ENCODE results near the gene PLEKHG1.

The PLEKHG1 gene

GRCh38 chr6:150622476-150622875, 22.8 kb downstream of the PLEKHG1 start:
- H3K36me3 Mint-ChIP-seq = no peaks in the 10 kb centered on the region
- H3K4me1 Mint-ChIP-seq (ENCODE audit: low read depth) = no peaks in the 10 kb centered on the region
- H3K9me3 Mint-ChIP-seq (ENCODE audit: low read depth) = no peaks in the 10 kb centered on the region
- peaks cover 17% of the 10 kb centered on the region for H3K27me3 Mint-ChIP-seq
- H3K27ac Mint-ChIP-seq = no peak overlapping the region
- no peak overlapping the region for H3K4me3 Mint-ChIP-seq

- Mint-ChIP-seq H3K27ac (no peak overlapping the region), H3K9me3 (ENCODE audit: low read depth) (no peaks in the 10 kb centered on the region), H3K27me3 (peaks cover 17% of the 10 kb centered on the region), H3K4me3 (no peak overlapping the region), H3K36me3 (no peaks in the 10 kb centered on the region), H3K4me1 (ENCODE audit: low read depth) (no peaks in the 10 kb centered on the region)
These were observed 23.5 kb downstream of the PLEKHG1 start for GRCh38 chr6:150622941-150623874.

GRCh38 chr6:150624191-150624590, 24.5 kb downstream of the PLEKHG1 start:
- no peaks in the 10 kb centered on the region for H3K36me3 Mint-ChIP-seq
- no peak overlapping the region for H3K27ac Mint-ChIP-seq
- H3K27me3 Mint-ChIP-seq = peaks cover 21% of the 10 kb centered on the region
- H3K4me3 Mint-ChIP-seq = no peak overlapping the region
- no peaks in the 10 kb centered on the region for H3K9me3 Mint-ChIP-seq (ENCODE audit: low read depth)
- H3K4me1 Mint-ChIP-seq (ENCODE audit: low read depth) = no peaks in the 10 kb centered on the region

GRCh38 chr6:150625927-150626326, 26.2 kb downstream of the PLEKHG1 start:
- Mint-ChIP-seq H3K27me3 (peaks cover 18% of the 10 kb centered on the region), H3K4me3 (no peak overlapping the region), H3K9me3 (ENCODE audit: low read depth) (no peaks in the 10 kb centered on the region), H3K36me3 (no peaks in the 10 kb centered on the region), H3K27ac (no peak overlapping the region), H3K4me1 (ENCODE audit: low read depth) (no peaks in the 10 kb centered on the region)

GRCh38 chr6:150627154-150627553, 27.5 kb downstream of the PLEKHG1 start:
- Mint-ChIP-seq H3K4me1 (ENCODE audit: low read depth) (peaks cover 7% of the 10 kb centered on the region), H3K4me3 (no peak overlapping the region), H3K27ac (no peak overlapping the region)

GRCh38 chr6:150627585-150628025, 27.9 kb downstream of the PLEKHG1 start:
- peaks cover 16% of the 10 kb centered on the region for H3K27me3 Mint-ChIP-seq
- H3K27ac Mint-ChIP-seq = no peak overlapping the region
- no peaks in the 10 kb centered on the region for H3K9me3 Mint-ChIP-seq (ENCODE audit: low read depth)
- no peak overlapping the region for H3K4me3 Mint-ChIP-seq
- peaks cover 12% of the 10 kb centered on the region for H3K4me1 Mint-ChIP-seq (ENCODE audit: low read depth)
- no peaks in the 10 kb centered on the region for H3K36me3 Mint-ChIP-seq

More at GRCh38 chr6:150627154-150627553, 27.5 kb downstream of the PLEKHG1 start:
- H3K9me3 Mint-ChIP-seq (ENCODE audit: low read depth) = no peaks in the 10 kb centered on the region
- H3K27me3 Mint-ChIP-seq = peaks cover 16% of the 10 kb centered on the region
- H3K36me3 Mint-ChIP-seq = no peaks in the 10 kb centered on the region

- no peak overlapping the region for H3K27ac Mint-ChIP-seq
These were observed 29.2 kb downstream of the PLEKHG1 start for GRCh38 chr6:150628908-150629307.

GRCh38 chr6:150631283-150631983, 31.7 kb downstream of the PLEKHG1 start:
- Mint-ChIP-seq H3K36me3 (no peaks in the 10 kb centered on the region), H3K4me3 (no peak overlapping the region), H3K9me3 (ENCODE audit: low read depth) (no peaks in the 10 kb centered on the region), H3K27ac (no peak overlapping the region), H3K27me3 (peaks cover 11% of the 10 kb centered on the region), H3K4me1 (ENCODE audit: low read depth) (peaks cover 19% of the 10 kb centered on the region)

More at GRCh38 chr6:150628908-150629307, 29.2 kb downstream of the PLEKHG1 start:
- H3K4me1 Mint-ChIP-seq (ENCODE audit: low read depth) = peaks cover 19% of the 10 kb centered on the region
- H3K4me3 Mint-ChIP-seq = no peak overlapping the region
- no peaks in the 10 kb centered on the region for H3K36me3 Mint-ChIP-seq
- H3K27me3 Mint-ChIP-seq = peaks cover 16% of the 10 kb centered on the region
- H3K9me3 Mint-ChIP-seq (ENCODE audit: low read depth) = no peaks in the 10 kb centered on the region

GRCh38 chr6:150631984-150632642, 32.4 kb downstream of the PLEKHG1 start:
- peak overlapping the region; percentile 18 for H3K27ac Mint-ChIP-seq
- H3K4me1 Mint-ChIP-seq (ENCODE audit: low read depth) = peaks cover 19% of the 10 kb centered on the region

GRCh38 chr6:150632785-150633485, 33.2 kb downstream of the PLEKHG1 start:
- peak overlapping the region; percentile 81 for H3K27ac Mint-ChIP-seq
- peaks cover 19% of the 10 kb centered on the region for H3K4me1 Mint-ChIP-seq (ENCODE audit: low read depth)
- no peaks in the 10 kb centered on the region for H3K9me3 Mint-ChIP-seq (ENCODE audit: low read depth)
- peaks cover 9% of the 10 kb centered on the region for H3K27me3 Mint-ChIP-seq
- H3K4me3 Mint-ChIP-seq = peak overlapping the region; percentile 53
- no peaks in the 10 kb centered on the region for H3K36me3 Mint-ChIP-seq

More at GRCh38 chr6:150631984-150632642, 32.4 kb downstream of the PLEKHG1 start:
- Mint-ChIP-seq H3K27me3 (peaks cover 9% of the 10 kb centered on the region), H3K36me3 (no peaks in the 10 kb centered on the region), H3K9me3 (ENCODE audit: low read depth) (no peaks in the 10 kb centered on the region), H3K4me3 (no peak overlapping the region)

DNA sequence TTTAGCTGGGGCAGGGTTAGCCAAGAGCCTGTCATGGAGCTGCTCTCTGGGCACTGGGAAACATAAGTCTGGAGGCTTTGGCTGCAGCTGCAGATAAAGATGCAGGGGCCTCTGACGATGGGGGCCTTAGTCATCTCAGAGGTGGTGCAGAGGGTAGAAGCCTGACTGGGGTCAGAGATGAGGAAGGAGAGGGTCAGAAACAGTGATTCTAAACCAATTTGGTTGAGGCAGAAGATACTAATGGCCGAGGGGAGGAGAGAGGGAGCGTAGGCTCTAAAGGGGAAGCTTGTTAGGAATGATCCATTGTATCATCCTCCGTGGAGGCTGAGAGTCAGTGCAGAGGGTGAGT, 33.8 kb downstream of the PLEKHG1 start:
- peaks cover 9% of the 10 kb centered on the region for H3K27me3 Mint-ChIP-seq
- no peak overlapping the region for H3K4me3 Mint-ChIP-seq
- no peaks in the 10 kb centered on the region for H3K36me3 Mint-ChIP-seq
- H3K27ac Mint-ChIP-seq = no peak overlapping the region
- H3K4me1 Mint-ChIP-seq (ENCODE audit: low read depth) = peaks cover 19% of the 10 kb centered on the region
- no peaks in the 10 kb centered on the region for H3K9me3 Mint-ChIP-seq (ENCODE audit: low read depth)

GRCh38 chr6:150634176-150634963, 34.7 kb downstream of the PLEKHG1 start:
- Mint-ChIP-seq H3K4me3 (no peak overlapping the region), H3K4me1 (ENCODE audit: low read depth) (peaks cover 19% of the 10 kb centered on the region), H3K36me3 (no peaks in the 10 kb centered on the region), H3K27me3 (peaks cover 4% of the 10 kb centered on the region), H3K27ac (no peak overlapping the region), H3K9me3 (ENCODE audit: low read depth) (no peaks in the 10 kb centered on the region)

DNA sequence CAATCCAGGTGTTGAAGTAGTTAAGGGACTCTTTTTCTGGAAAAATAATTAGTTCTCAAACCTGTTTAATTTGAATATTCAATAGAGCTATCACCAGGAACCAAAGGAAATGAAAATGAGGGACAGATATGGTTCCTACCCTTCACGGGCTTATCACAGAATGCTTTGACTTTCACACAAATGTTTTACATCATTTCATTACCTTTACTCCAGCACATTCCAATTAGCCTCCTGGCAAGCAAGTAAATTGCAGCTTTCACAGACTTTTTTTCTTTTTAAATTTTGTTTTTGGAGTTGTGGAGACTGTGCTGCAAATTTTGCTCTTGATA, 35.2 kb downstream of the PLEKHG1 start:
- Mint-ChIP-seq H3K4me1 (ENCODE audit: low read depth) (peaks cover 19% of the 10 kb centered on the region), H3K27me3 (peaks cover 6% of the 10 kb centered on the region), H3K36me3 (no peaks in the 10 kb centered on the region)

More for the DNA sequence above, 35.2 kb downstream of the PLEKHG1 start:
- H3K4me3 Mint-ChIP-seq = no peak overlapping the region
- no peaks in the 10 kb centered on the region for H3K9me3 Mint-ChIP-seq (ENCODE audit: low read depth)
- H3K27ac Mint-ChIP-seq = no peak overlapping the region

Data from activated naive CD8-positive, alpha-beta T cell (primary cell).